Measurements from ENCODE around the gene MFRP. TPM values are rescaled to one million over a fixed set of nuclear protein-coding genes. Genes with fewer than 3 reads are reported as not detected.

Gene MFRP
- total and polyA plus RNA-seq, 9 of the 15 experiments (the other 6 are each of a cell fraction or from before 2014, with no cell fraction given): not detected

GRCh38 chr11:119339589-119340334 lies 6.7 kb downstream of the MFRP start (continued):
- no peak for TF ChIP-seq PREB (CRISPR knock-in tag; IDR thresholded peaks at IDR 0.05)
- peak; percentile 85; the same call in 1 of the 2 replicates for TF ChIP-seq CTBP1 (IDR thresholded peaks at IDR 0.05; ENCODE audit: borderline replicate concordance)
- TF ChIP-seq HNRNPLL (IDR thresholded peaks at IDR 0.05; ENCODE audit: low read depth, low read length, poor library complexity, severe bottlenecking): no peak
- peak; percentile 62 for TF ChIP-seq RBBP5 (IDR thresholded peaks at IDR 0.05; ENCODE audit: borderline replicate concordance, insufficient read depth, low read length, poor library complexity, severe bottlenecking)
- TF ChIP-seq KAT2B (IDR thresholded peaks at IDR 0.05; ENCODE audit: low read depth, low read length): no peak
- TF ChIP-seq EGR1 (conservative IDR thresholded peaks at IDR 0.05): peak; percentile 57
- no peak for TF ChIP-seq MITF (IDR thresholded peaks at IDR 0.05)
- peak; percentile 60; the same call in 1 of the 2 replicates for TF ChIP-seq ZNF263 (CRISPR knock-in tag; IDR thresholded peaks at IDR 0.05; ENCODE audit: borderline replicate concordance)
- no peak for TF ChIP-seq EP400 (IDR thresholded peaks at IDR 0.05)
- peak; percentile 58; the same call in 1 of the 2 replicates for TF ChIP-seq SOX6 (IDR thresholded peaks at IDR 0.05)
- peak; percentile 50 to 69 for TF ChIP-seq RAD21 (CRISPR knock-in tag; conservative IDR thresholded peaks at IDR 0.05 in 1 of 2, IDR thresholded peaks at IDR 0.05 in 1 of 2)
- TF ChIP-seq HNRNPL (IDR thresholded peaks at IDR 0.05; ENCODE audit: low read depth, low read length): peak; percentile 13; the same call in 1 of the 2 replicates
- TF ChIP-seq ZNF274 (IDR thresholded peaks at IDR 0.05; ENCODE audit: borderline replicate concordance, low read depth, low read length): no peak
- 0 out of 2 replicates have a peak, but pooled peaks have one; percentile 3 for TF ChIP-seq ATF4 (CRISPR knock-in tag; IDR thresholded peaks at IDR 0.05)
- no peak for TF ChIP-seq CEBPG (CRISPR knock-in tag; IDR thresholded peaks at IDR 0.05)
- TF ChIP-seq CEBPG (tag; conservative IDR thresholded peaks at IDR 0.05 in 1 of 2, IDR thresholded peaks at IDR 0.05 in 1 of 2): no peak
- TF ChIP-seq TFAP4 (CRISPR knock-in tag; IDR thresholded peaks at IDR 0.05; ENCODE audit: borderline replicate concordance): peak; percentile 41; the same call in 1 of the 2 replicates
- peak; percentile 57 for TF ChIP-seq HMGN3 (IDR thresholded peaks at IDR 0.05; ENCODE audit: borderline replicate concordance, extremely low read depth, insufficient read length, low read depth, low read length)
- peak; percentile 99 for TF ChIP-seq ZBTB7A (IDR thresholded peaks at IDR 0.05; ENCODE audit: borderline replicate concordance, control insufficient read depth, low read depth, low read length)
- 0 out of 4 replicates have a peak, but pooled peaks of 1 of the 2 experiments have one; percentile 26 for TF ChIP-seq MLLT1 (IDR thresholded peaks at IDR 0.05)
- peak; percentile 39; the same call in 1 of the 2 replicates for TF ChIP-seq KLF16 (IDR thresholded peaks at IDR 0.05)

All from K562 (cell line).